ENCODE measurements around the gene PLEKHO1. TPM values are rescaled to one million over a fixed set of nuclear protein-coding genes. Genes with fewer than 3 reads are reported as not detected.
A peak's percentile ranks its signal among the peaks of the same experiment; 100 is the strongest.
"Not testable (repeated sequence)": the region's sequence is repeated elsewhere in the genome, so short reads cannot be mapped to it uniquely, and the experiment has no call there.

Gene PLEKHO1
- total RNA-seq, 1 experiment from 2014 or later = 1.3 TPM

GRCh38 chr1:150132372-150132771, 17.3 kb upstream of the PLEKHO1 start:
- POLR2A ChIA-PET (ENCODE audit: unreplicated experiment) = no interaction called here

GRCh38 chr1:150134537-150134936, 15.2 kb upstream of the PLEKHO1 start:
- no peak overlapping the region for H2AFZ ChIP-seq
- intact Hi-C loops (cut with micrococcal nuclease; ENCODE audit: unreplicated experiment) = no loop called here
- H3K4me1 ChIP-seq (replicated peaks; ENCODE audit: insufficient read depth) = peaks cover 4% of the 10 kb centered on the region; the same call in 1 of the 2 replicates
- H3K36me3 ChIP-seq (ENCODE audit: low read depth) = no peaks in the 10 kb centered on the region; the same call in 1 of the 2 replicates
- no peaks in the 10 kb centered on the region for H3K27me3 ChIP-seq (ENCODE audit: insufficient read depth, low read depth)
- ChIA-PET CTCF (no interaction called here), POLR2A (ENCODE audit: unreplicated experiment) (interaction anchor here (0.7 kb wide), 1 partner anchor 43 kb away, joined by 6 read pairs; no protein-coding TSS in a partner anchor)
- no peaks in the 10 kb centered on the region for H3F3A ChIP-seq (ENCODE audit: insufficient read depth, low read depth)
- no TSS peak for BruUV-seq (replicated peaks)
- no peaks in the 10 kb centered on the region; the same call in 1 of the 2 replicates for H3K9me2 ChIP-seq (ENCODE audit: insufficient read depth)
- no peak overlapping the region for H3K27ac ChIP-seq
- no peaks in the 10 kb centered on the region for H3K9me3 ChIP-seq (ENCODE audit: insufficient read depth, low read depth)
- H3K4me3 ChIP-seq = no peak overlapping the region
- H3K4me2 ChIP-seq = no peak overlapping the region
- H3K79me2 ChIP-seq (ENCODE audit: low read depth) = no peaks in the 10 kb centered on the region
- no peaks in the 10 kb centered on the region for H4K20me1 ChIP-seq (ENCODE audit: insufficient read depth)
- TF ChIP-seq EZH2 (IDR thresholded peaks at IDR 0.05; ENCODE audit: low read depth) (no peak), CTCF (conservative IDR thresholded peaks at IDR 0.05) (no peak)
- DNase-seq = no peak

More at GRCh38 chr1:150132372-150132771, 17.3 kb upstream of the PLEKHO1 start:
- BruUV-seq (replicated peaks) = no TSS peak
- H3K9me2 ChIP-seq (ENCODE audit: insufficient read depth) = no peaks in the 10 kb centered on the region; the same call in 1 of the 2 replicates
- no peaks in the 10 kb centered on the region for H4K20me1 ChIP-seq (ENCODE audit: insufficient read depth)
- H3K4me1 ChIP-seq (replicated peaks; ENCODE audit: insufficient read depth) = peaks cover 4% of the 10 kb centered on the region; the same call in 1 of the 2 replicates
- H3K27ac ChIP-seq = no peak overlapping the region
- DNase-seq = no peak
- no peaks in the 10 kb centered on the region for H3F3A ChIP-seq (ENCODE audit: insufficient read depth, low read depth)
- H3K4me2 ChIP-seq = no peak overlapping the region
- H3K4me3 ChIP-seq = no peak overlapping the region
- CTCF ChIA-PET = no interaction called here
- no peaks in the 10 kb centered on the region for H3K9me3 ChIP-seq (ENCODE audit: insufficient read depth, low read depth)
- no peaks in the 10 kb centered on the region; the same call in 1 of the 2 replicates for H3K36me3 ChIP-seq (ENCODE audit: low read depth)
- no peaks in the 10 kb centered on the region for H3K79me2 ChIP-seq (ENCODE audit: low read depth)
- TF ChIP-seq CTCF (conservative IDR thresholded peaks at IDR 0.05) (no peak), EZH2 (IDR thresholded peaks at IDR 0.05; ENCODE audit: low read depth) (no peak)
- no peaks in the 10 kb centered on the region for H3K27me3 ChIP-seq (ENCODE audit: insufficient read depth, low read depth)
- intact Hi-C loops (cut with micrococcal nuclease; ENCODE audit: unreplicated experiment) = no loop called here
- no peak overlapping the region for H2AFZ ChIP-seq

- H3K4me3 ChIP-seq; H2AFZ ChIP-seq; H3K4me1 ChIP-seq (replicated peaks; ENCODE audit: insufficient read depth); H3K4me2 ChIP-seq; H3K27me3 ChIP-seq (ENCODE audit: insufficient read depth, low read depth); intact Hi-C loops (cut with micrococcal nuclease; ENCODE audit: unreplicated experiment); H3K36me3 ChIP-seq (ENCODE audit: low read depth); H3K27ac ChIP-seq; H3F3A ChIP-seq (ENCODE audit: insufficient read depth, low read depth); H4K20me1 ChIP-seq (ENCODE audit: insufficient read depth); BruUV-seq (replicated peaks); H3K9me2 ChIP-seq (ENCODE audit: insufficient read depth); H3K79me2 ChIP-seq (ENCODE audit: low read depth); H3K9me3 ChIP-seq (ENCODE audit: insufficient read depth, low read depth); CTCF ChIA-PET: not testable (repeated sequence)
- DNase-seq = peak in 1 of 2 experiments; percentile 24
- POLR2A ChIA-PET (ENCODE audit: unreplicated experiment) = interaction anchor here (0.6 kb wide), 1 partner anchor 207 kb away, joined by 9 read pairs; no protein-coding TSS in a partner anchor
Measured at GRCh38 chr1:150135400-150135799, 14.3 kb upstream of the PLEKHO1 start.

- no peaks in the 10 kb centered on the region; the same call in 1 of the 2 replicates for H3K36me3 ChIP-seq (ENCODE audit: low read depth)
- ChIA-PET POLR2A (ENCODE audit: unreplicated experiment) (no interaction called here), CTCF (no interaction called here)
- no peaks in the 10 kb centered on the region for H3F3A ChIP-seq (ENCODE audit: insufficient read depth, low read depth)
- no peak overlapping the region for H3K4me3 ChIP-seq
- H3K4me2 ChIP-seq = no peak overlapping the region
- no peak for TF ChIP-seq CTCF (conservative IDR thresholded peaks at IDR 0.05)
- no TSS peak for BruUV-seq (replicated peaks)
- peaks cover 4% of the 10 kb centered on the region; the same call in 1 of the 2 replicates for H3K4me1 ChIP-seq (replicated peaks; ENCODE audit: insufficient read depth)
- no peaks in the 10 kb centered on the region for H3K27me3 ChIP-seq (ENCODE audit: insufficient read depth, low read depth)
- no peaks in the 10 kb centered on the region; the same call in 1 of the 2 replicates for H3K9me2 ChIP-seq (ENCODE audit: insufficient read depth)
- H4K20me1 ChIP-seq (ENCODE audit: insufficient read depth) = no peaks in the 10 kb centered on the region; the same call in 1 of the 2 replicates
- no peaks in the 10 kb centered on the region for H3K9me3 ChIP-seq (ENCODE audit: insufficient read depth, low read depth)
- intact Hi-C loops (cut with micrococcal nuclease; ENCODE audit: unreplicated experiment) = no loop called here
- no peak overlapping the region for H3K27ac ChIP-seq
- no peak for DNase-seq
- no peaks in the 10 kb centered on the region for H3K79me2 ChIP-seq (ENCODE audit: low read depth)
- no peak overlapping the region for H2AFZ ChIP-seq
Measured at GRCh38 chr1:150138044-150138443, 11.7 kb upstream of the PLEKHO1 start.
